GM21423 (cell line): ENCODE data around the gene NKD2.
"Not testable (repeated sequence)": the region's sequence is repeated elsewhere in the genome, so short reads cannot be mapped to it uniquely, and the experiment has no call there.

Experiments
- ATAC-seq: cut with Tn5 transposase; IDR thresholded peaks from one replicate; pipeline ENCODE4 v1.9.1; 2021; ENCODE audit warnings: mild to moderate bottlenecking, moderate library complexity; ENCODE audit not compliant: unreplicated experiment

Gene NKD2

GRCh38 chr5:1056611-1057484 lies 48.2 kb downstream of the NKD2 start:
- ATAC-seq, result no peak

- ATAC-seq, result no peak
Measured at GRCh38 chr5:1057485-1058082, 49.0 kb downstream of the NKD2 start.

GRCh38 chr5:1058083-1058945 lies 49.7 kb downstream of the NKD2 start:
- no peak for ATAC-seq

- ATAC-seq, result no peak
Measured at GRCh38 chr5:1058988-1059883, 50.6 kb downstream of the NKD2 start.

- no peak for ATAC-seq
Measured at GRCh38 chr5:1059884-1060263, 51.3 kb downstream of the NKD2 start.

GRCh38 chr5:1060535-1060981 lies 52.0 kb downstream of the NKD2 start:
- ATAC-seq, result no peak

GRCh38 chr5:1061292-1061691 lies 52.7 kb downstream of the NKD2 start:
- not testable (repeated sequence) for ATAC-seq

GRCh38 chr5:1061916-1062315 lies 53.3 kb downstream of the NKD2 start:
- ATAC-seq, result no peak

GRCh38 chr5:1062761-1063568 lies 54.4 kb downstream of the NKD2 start:
- no peak for ATAC-seq

GRCh38 chr5:1063661-1064382 lies 55.2 kb downstream of the NKD2 start:
- no peak for ATAC-seq

- no peak for ATAC-seq
Measured at GRCh38 chr5:1064383-1065142, 56.0 kb downstream of the NKD2 start.

- ATAC-seq, result no peak
Measured at GRCh38 chr5:1065143-1065750, 56.6 kb downstream of the NKD2 start.

GRCh38 chr5:1065891-1066650 lies 57.5 kb downstream of the NKD2 start:
- no peak for ATAC-seq

- ATAC-seq, result no peak
Measured at GRCh38 chr5:1066676-1067075, 58.1 kb downstream of the NKD2 start.

- ATAC-seq, result no peak
Measured at GRCh38 chr5:1067141-1068121, 58.8 kb downstream of the NKD2 start.
